ENCODE measurements around the gene NABP2. TPM values are rescaled to one million over a fixed set of nuclear protein-coding genes. Genes with fewer than 3 reads are reported as not detected.

Gene NABP2
- 10 to 100 TPM; 27.2 to 32.1 (median 29.8) TPM for total RNA-seq
- polyA plus RNA-seq = 10 to 100 TPM; 27.1 to 65.7 (median 31.0) TPM
- long read RNA-seq, donor 1, partial matches to known transcripts = 1 of 12 reads
- long read RNA-seq, donor 1, other reads (novel, unspliced or antisense) = 5 of 12 reads
- long read RNA-seq, donor 2, transcript NABP2-201 (7 exons, 1,417 nt) = major isoform, 13 of 29 reads
- long read RNA-seq, donor 2, transcript NABP2-203 (6 exons, 1,775 nt) = minor isoform, 10 of 29 reads
- long read RNA-seq, donor 2, partial matches to known transcripts = 2 of 29 reads
- long read RNA-seq, donor 2, other reads (novel, unspliced or antisense) = 0 of 29 reads

DNA sequence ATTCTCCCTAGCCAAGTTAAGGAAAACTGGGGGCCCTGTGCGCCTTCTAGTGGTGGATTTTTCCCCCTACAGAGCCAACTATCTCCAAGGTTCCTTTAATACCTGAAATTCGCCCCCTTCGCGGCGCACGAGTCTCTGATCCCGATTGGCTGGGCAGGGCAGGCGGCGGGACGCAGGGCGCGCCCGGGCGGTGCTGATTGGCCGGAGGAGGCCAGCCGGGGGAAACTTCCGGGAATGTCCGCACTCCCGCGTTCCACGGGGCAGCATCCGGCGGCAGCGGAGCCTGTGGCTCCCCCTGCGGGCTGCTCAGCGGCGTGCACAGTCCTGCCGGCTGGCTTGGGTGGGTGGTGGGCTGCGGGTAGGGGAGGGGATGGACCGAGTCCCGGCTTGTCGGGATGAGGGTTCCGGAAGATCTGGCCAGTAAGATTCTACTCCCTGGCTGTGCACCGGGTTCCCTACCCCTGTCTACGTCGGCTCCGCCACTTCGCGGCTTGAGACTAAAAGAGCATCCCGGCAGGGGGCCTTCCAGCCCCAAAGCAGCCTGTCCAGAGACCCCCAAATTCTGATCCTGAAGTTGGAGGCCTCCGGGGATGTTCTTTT, at the start of gene NABP2:
TSS of gene NABP2 (plus strand) at position 241 of the 600 bp plus-strand sequence. CDS start 515 bp downstream, outside the sequence.
- peak within 1 kb of the TSS; percentile 75 for H3K4me3 ChIP-seq
- no peaks in the 10 kb centered on the region for H3K9me3 ChIP-seq
- H3K36me3 ChIP-seq (ENCODE audit: insufficient read depth in 1 of 2, low read depth in 1 of 2) = peaks cover 0 to 27% of the 10 kb centered on the region in 2 donors
- H3K27ac ChIP-seq = peak within 1 kb of the TSS; percentile 96
- intact Hi-C loops (cut with DNase I) = loop anchor here (1.0 to 5.0 kb wide), 5 partner anchors 31 to 107 kb away; partner anchors contain the start of genes ANKRD52 (in 1 of the 2), RPL41 (in 1 of the 2), SMARCC2 (in 1 of the 2) and ZC3H10 (in 1 of the 2)
- H3K27me3 ChIP-seq (ENCODE audit: insufficient read depth in 3 of 3, low read length in 2 of 3) = no peaks in the 10 kb centered on the region
- 0 to 1% (median 1%) methylated on average over 28 to 41 of the region's 41 CpGs for whole genome bisulfite sequencing, 3 donors
- H3K4me1 ChIP-seq = peaks cover 34% of the 10 kb centered on the region
- ATAC-seq = peak; percentile 86 to 90 (median 89)
- DNase-seq = peak; percentile 99
- TF ChIP-seq, protein P1, sequence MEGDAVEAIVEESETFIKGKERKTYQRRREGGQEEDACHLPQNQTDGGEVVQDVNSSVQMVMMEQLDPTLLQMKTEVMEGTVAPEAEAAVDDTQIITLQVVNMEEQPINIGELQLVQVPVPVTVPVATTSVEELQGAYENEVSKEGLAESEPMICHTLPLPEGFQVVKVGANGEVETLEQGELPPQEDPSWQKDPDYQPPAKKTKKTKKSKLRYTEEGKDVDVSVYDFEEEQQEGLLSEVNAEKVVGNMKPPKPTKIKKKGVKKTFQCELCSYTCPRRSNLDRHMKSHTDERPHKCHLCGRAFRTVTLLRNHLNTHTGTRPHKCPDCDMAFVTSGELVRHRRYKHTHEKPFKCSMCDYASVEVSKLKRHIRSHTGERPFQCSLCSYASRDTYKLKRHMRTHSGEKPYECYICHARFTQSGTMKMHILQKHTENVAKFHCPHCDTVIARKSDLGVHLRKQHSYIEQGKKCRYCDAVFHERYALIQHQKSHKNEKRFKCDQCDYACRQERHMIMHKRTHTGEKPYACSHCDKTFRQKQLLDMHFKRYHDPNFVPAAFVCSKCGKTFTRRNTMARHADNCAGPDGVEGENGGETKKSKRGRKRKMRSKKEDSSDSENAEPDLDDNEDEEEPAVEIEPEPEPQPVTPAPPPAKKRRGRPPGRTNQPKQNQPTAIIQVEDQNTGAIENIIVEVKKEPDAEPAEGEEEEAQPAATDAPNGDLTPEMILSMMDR (IDR thresholded peaks at IDR 0.05) = peak; percentile 84

DNA sequence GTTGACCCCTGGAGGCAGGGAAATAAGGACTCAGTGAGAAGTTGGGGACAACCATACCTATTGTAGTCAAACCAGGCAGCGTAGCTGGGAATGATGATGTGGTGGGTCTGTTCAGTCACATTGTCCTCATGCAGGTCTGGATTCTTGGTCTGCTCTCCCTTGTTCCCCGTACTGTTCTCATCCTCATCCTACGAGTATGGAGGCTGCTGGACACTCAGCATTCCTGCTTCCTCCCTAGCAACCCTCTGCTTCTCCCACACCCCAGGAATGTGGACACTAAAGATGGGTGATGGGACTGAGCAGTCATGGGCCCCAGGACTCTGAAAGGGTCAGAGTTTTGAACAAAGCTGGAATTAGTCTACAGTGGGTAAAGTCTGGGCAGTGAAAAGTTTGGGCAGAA, 45.8 kb upstream of the NABP2 start:
- H3K27me3 ChIP-seq (ENCODE audit: insufficient read depth in 3 of 3, low read length in 2 of 3) = no peaks in the 10 kb centered on the region
- TF ChIP-seq, protein P1 (IDR thresholded peaks at IDR 0.05) = no peak
- no peak overlapping the region for H3K4me3 ChIP-seq
- intact Hi-C loops (cut with DNase I) = no loop called here
- H3K36me3 ChIP-seq (ENCODE audit: insufficient read depth in 1 of 2, low read depth in 1 of 2) = peaks cover 16 to 100% of the 10 kb centered on the region in 2 donors
- ATAC-seq = peak in 1 of 4 donors; percentile 21
- no peaks in the 10 kb centered on the region for H3K4me1 ChIP-seq
- no peak for DNase-seq
- H3K27ac ChIP-seq = no peak overlapping the region
- H3K9me3 ChIP-seq = no peaks in the 10 kb centered on the region
- 88 to 95% (median 90%) methylated on average over 3 of the region's 3 CpGs for WGBS, 3 donors

DNA sequence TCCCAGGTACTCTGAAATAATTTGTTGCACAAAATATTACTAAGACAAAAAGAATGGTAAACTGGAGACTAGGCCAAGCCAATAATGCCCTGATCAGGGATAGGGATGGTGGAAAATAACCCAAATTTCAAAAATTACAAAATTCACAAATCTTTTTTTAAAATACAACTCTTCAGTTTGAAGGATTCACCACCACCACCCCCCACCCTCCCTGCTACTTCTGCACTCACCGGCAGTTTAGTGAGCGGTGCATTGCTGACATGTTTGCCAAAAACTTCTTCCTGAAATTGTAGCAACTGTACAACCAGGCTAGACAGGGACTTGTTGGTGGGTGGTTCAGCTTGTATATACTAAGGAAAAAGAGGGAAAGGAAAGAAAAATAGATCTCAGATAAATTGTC, 37.2 kb upstream of the NABP2 start:
- no peaks in the 10 kb centered on the region for H3K9me3 ChIP-seq
- WGBS, 3 donors = 42 to 49% (median 43%) methylated on average over 2 of the region's 2 CpGs
- no peak for DNase-seq
- TF ChIP-seq, protein P1 (IDR thresholded peaks at IDR 0.05) = no peak
- peaks cover 18% of the 10 kb centered on the region for H3K4me1 ChIP-seq
- H3K36me3 ChIP-seq (ENCODE audit: insufficient read depth in 1 of 2, low read depth in 1 of 2) = peaks cover 18 to 62% of the 10 kb centered on the region in 2 donors
- H3K27me3 ChIP-seq (ENCODE audit: insufficient read depth in 3 of 3, low read length in 2 of 3) = no peaks in the 10 kb centered on the region
- ATAC-seq = no peak
- no peak overlapping the region for H3K27ac ChIP-seq
- intact Hi-C loops (cut with DNase I) = loop anchor here in 1 of 2 donors (5.0 kb wide), 1 partner anchor 35 kb away; the partner anchor contains the start of genes NABP2 and RNF41
- H3K4me3 ChIP-seq = peak overlapping the region; percentile 83

DNA sequence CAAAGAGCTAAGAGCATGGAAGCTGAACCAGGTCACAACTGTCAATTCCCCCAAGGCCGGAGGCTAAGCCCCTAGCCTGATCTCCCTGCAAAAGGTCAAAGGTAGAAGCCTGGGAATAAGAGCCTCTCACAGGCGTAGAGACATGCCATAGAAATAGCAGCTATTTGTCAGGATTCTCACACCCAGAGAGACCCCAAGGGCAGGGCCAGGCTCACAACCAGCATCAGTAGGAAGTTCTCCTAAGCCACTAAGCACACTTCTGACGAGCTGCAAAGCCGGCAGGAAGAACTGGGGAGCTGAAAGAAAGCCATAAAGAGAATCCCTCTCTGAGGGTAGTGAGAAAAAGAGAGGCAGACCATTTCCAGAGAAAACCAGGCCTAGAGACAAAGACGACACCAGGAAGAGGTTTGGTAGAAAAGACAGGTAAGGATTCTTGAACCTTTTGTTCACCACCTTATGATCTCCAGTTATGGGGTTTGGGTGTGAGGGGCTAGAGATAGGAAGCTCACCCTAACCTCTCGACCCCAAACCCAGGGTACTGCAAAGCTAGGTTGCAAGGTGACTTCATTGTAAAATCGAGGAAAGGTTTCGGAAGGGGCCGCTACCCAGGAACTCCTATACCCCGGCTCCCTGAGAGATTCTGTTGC, 35.9 kb upstream of the NABP2 start:
- no peak for ATAC-seq
- intact Hi-C loops (cut with DNase I) = loop anchor here (1.0 to 5.0 kb wide), 5 partner anchors 27 to 67 kb away; partner anchors contain the start of genes MYL6B (in 1 of the 2), NABP2 (in 1 of the 2) and RNF41 (in 1 of the 2)
- 9 to 17% (median 10%) methylated on average over 10 of the region's 10 CpGs for WGBS, 3 donors

More for the DNA sequence above, 35.9 kb upstream of the NABP2 start:
- Histone ChIP-seq H3K27me3 (ENCODE audit: insufficient read depth in 3 of 3, low read length in 2 of 3) (no peaks in the 10 kb centered on the region), H3K27ac (peak overlapping the region; percentile 80), H3K4me3 (peak overlapping the region; percentile 83), H3K9me3 (no peaks in the 10 kb centered on the region), H3K4me1 (peaks cover 18% of the 10 kb centered on the region), H3K36me3 (ENCODE audit: insufficient read depth in 1 of 2, low read depth in 1 of 2) (peaks cover 18 to 49% of the 10 kb centered on the region in 2 donors)
- no peak for DNase-seq
- TF ChIP-seq, protein P1 (IDR thresholded peaks at IDR 0.05) = no peak

All from psoas muscle (tissue), 8 donors.